Kasumi-1 (cell line): ENCODE data around the gene SLC30A5.
"Not testable (repeated sequence)": the region's sequence is repeated elsewhere in the genome, so short reads cannot be mapped to it uniquely, and the experiment has no call there.

ENCODE experiments used
- DNase-seq, 2 experiments: peaks; one replicate each; lab custom pipeline; 2025; lab: John Stamatoyannopoulos, UW

The SLC30A5 gene

GRCh38 chr5:69093771-69094482 lies at the start of gene SLC30A5:
Gene SLC30A5 (plus strand): TSS chr5:69094014. CDS start chr5:69094256, 242 bp downstream.
- peak; percentile 99 for DNase-seq

DNA sequence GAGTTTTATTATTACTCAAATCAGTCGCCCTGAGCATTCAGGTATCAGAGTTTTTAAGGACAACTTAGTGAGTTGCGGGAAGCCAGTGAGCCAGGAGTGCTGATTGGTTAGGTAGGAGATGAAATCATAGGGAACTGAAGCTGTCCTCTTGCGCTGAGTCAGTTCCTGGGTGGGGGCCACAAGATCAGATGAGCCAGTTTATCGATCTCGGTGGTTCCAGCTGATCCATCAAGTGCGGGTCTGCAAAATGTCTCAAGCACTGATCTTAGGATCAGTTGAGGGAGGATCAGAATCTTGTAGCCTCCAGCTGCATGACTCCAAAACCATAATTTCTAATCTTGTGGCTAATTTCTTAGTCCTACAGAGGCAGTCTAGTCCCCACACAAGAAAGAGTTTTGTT lies 48.6 kb upstream of the SLC30A5 start:
- DNase-seq, result not testable (repeated sequence)

- no peak for DNase-seq
Observed at GRCh38 chr5:69046375-69046957, 47.3 kb upstream of the SLC30A5 start.

GRCh38 chr5:69048230-69048629 lies 45.6 kb upstream of the SLC30A5 start:
- peak; percentile 59 to 66 for DNase-seq

GRCh38 chr5:69049151-69049550 lies 44.7 kb upstream of the SLC30A5 start:
- no peak for DNase-seq

- no peak for DNase-seq
Observed at GRCh38 chr5:69049796-69050195, 44.0 kb upstream of the SLC30A5 start.

- DNase-seq, result no peak
Observed at GRCh38 chr5:69050214-69050613, 43.6 kb upstream of the SLC30A5 start.

DNA sequence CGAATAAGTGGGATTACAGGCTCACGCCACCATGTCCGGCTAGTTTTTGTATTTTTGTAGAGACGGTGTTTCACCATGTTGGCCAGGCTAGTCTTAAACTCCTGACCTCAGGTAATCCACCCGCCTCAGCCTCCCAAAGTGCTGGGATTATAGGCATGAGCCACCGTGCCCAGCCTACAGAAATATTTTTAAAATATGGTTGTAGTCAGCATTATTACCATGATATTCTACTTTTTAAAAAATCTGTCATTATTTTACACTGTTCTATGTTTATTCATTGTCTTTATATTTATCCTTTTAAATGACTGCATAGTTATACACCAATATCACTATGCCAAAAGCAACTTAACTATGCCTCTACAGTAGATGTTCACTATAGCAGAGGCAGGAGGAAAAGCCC lies 41.6 kb upstream of the SLC30A5 start:
- no peak for DNase-seq

- no peak for DNase-seq
Observed at GRCh38 chr5:69074664-69075521, 18.9 kb upstream of the SLC30A5 start.

DNA sequence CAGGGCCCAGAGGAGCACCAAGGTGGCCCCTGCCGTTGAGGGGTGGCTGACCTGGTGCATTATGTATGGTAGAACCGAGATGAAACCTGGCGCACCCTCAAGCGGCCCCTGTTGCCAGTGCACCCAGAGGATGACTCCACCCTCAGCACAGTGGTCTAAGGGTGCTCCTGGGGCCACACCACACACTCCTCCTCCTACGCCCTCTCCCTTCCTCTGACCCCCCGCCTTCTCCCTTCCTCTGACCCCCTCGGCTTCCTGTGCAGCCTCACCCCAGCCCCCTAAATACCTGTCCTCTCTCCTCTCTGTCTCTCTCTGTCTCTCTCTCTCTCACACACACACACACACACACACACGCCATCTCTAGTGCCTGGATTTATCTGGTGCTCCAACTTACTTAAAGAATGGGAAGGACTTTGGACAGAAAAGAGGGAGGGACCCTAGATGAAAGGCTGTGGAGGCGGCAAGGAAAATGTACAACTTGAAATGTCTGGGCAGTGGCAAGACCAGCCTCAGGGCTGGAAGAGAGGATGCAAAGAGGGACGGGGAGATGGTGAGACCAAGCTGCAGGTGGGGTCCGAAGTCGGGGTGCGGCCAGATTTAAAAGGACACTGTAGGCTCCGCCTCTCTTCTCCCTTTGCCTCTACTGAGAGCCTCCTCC lies 18.2 kb upstream of the SLC30A5 start:
- no peak for DNase-seq

GRCh38 chr5:69078921-69079540 lies 14.8 kb upstream of the SLC30A5 start:
- DNase-seq, result no peak

DNA sequence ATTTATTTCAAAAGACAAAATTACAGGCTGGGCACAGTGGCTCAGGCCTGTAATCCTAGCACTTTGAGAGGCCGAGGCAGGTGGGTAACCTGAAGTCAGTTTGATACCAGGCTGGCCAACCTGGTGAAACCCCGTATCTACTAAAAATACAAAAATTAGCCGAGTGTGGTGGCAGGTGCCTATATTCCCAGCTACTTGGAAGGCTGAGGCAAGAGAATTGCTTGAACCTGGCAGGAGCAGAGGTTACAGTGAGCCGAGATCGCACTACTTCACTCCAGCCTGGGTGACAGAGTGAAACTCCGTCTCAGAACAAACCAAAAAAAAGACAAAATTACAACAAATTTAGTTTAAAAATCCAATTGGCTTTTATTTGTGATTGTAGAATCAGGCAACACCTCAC lies 14.3 kb upstream of the SLC30A5 start:
- no peak for DNase-seq

GRCh38 chr5:69083412-69083811 lies 10.4 kb upstream of the SLC30A5 start:
- DNase-seq, result peak; percentile 23 to 33

DNA sequence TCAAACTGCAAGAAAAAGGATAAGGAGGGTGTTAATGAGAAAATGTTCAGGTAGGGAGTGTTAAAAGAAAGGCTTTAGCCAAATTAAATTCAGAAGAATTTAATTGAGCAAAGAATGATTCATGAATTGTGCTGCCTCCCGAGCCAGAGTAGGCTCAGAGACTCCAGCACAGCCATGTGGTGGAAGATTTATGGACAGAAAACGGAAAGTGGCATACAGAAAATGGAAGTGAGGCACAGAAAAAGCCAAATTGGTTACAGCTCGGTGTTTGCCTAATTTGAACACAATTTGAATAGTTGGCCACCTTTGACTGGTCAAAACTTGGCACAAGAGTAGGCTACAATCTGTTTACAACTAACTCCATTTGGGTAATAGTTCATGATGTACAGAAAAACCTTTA lies 9.6 kb upstream of the SLC30A5 start:
- no peak for DNase-seq

DNA sequence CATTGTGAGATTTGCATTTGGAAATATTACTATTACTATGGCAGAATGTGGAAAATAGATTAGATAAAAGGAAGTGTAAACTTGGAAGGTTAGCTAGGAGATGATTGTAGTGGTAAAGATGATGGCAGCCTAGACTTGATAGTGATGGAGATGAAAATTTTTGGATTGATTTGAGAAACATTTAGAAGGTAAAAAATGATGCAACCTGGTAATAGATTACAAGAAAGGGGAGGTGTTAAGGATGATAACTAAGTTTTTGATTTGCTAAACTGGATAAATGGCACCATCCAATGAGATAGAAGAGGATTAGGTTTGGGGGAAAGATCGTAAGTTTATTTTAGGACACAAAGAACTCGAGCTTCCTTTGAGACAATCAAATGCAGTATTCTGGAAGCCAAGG lies 8.9 kb upstream of the SLC30A5 start:
- DNase-seq, result no peak

DNA sequence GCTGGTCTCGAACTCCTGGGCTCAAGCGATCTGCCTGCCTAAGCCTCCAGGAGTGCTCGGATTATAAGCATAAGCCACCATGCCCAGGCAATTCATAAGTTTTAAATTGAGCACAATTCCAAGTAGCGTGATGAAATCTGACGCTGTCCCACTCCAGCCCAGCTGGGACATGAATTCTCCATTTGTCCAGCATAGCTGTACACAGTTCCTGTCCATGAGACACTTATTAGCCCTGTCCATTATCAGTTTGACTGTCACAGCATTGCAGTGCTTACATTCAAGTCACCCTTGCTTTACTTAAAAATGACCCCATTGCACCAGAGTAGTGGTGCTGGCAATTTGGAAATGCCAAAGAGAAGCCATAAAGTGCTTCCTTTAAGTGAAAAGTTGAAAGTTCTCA lies 7.6 kb upstream of the SLC30A5 start:
- no peak for DNase-seq

DNA sequence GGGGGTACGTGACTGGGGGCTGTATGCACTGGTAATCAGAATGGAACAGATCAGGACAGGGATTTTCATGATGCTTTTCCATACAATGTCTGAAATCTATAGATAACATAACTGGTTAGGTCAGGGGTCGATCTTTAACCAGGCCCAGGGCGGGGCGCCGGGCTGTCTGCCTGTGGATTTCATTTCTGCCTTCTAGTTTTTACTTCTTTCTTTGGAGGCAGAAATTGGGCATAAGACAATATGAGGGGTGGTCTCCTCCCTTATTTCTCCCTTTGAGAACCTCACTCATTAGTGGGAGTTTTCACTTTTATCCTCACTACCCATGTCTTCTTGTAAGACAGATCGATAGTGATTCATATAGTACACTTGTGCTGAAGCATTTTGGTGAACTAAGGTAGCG lies 5.8 kb upstream of the SLC30A5 start:
- not testable (repeated sequence) for DNase-seq

DNA sequence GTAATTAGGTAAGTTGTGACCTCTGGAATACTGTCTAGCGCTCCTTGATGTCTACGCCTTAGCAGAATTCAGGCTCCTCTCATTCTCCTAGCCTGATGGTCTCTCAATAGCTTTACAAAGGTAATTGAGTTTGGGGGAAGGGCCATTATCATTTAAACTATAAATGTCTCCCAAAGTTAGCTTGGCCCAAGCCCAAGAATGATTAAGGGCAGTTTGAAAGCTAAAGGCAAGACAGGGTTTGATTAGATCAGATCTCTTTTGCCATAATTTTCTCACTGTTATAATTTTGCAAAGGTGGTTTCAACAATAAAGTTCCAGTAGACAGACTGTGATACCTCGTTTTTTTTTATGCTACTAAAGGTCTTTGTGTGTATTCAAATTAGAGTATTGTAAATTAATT lies 3.7 kb upstream of the SLC30A5 start:
- no peak for DNase-seq

DNA sequence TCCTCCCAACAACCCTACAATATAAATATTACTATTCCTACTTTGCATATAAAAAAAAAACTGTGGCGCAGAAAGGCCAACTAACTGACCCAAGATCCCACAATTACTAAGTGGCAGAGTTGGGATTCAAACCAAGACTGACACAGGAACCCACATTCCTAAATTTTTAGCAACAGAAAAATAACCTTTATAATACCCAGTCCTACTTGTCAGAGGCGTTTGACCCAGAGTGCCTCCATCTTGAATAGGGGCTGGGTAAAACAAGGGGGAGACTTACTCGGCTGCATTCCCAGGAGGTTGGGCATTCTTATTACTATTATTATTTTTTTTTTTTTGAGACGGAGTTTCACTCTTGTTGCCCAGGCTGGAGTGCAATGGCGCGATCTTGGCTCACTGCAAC lies 2.0 kb upstream of the SLC30A5 start:
- DNase-seq, result no peak

GRCh38 chr5:69092969-69093368 lies 845 bp upstream of the SLC30A5 start:
- no peak for DNase-seq

- no peak for DNase-seq
Observed at GRCh38 chr5:69099302-69099701, 5.5 kb downstream of the SLC30A5 start.

DNA sequence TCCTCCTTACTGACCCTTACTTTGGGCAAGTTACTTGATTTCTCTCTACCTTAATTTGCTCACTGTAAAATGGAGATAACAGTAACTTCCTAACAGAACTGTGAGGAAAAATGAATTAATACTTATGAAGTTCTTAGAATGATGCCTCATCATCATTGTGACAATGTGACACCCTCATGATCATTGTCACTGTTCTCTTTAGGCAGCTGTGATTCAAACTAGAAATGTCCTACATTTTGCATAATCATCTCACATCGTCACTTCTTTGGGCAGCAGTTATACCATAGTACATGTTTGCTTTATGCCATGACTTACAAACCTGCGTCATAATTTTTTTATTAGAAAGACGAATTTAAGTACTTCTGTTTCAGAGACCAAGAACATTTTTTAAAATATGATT lies 9.7 kb downstream of the SLC30A5 start:
- DNase-seq, result no peak
